Tibial nerve (tissue), 4 donors: ENCODE data around the gene NR2C1. TPM values are rescaled to one million over a fixed set of nuclear protein-coding genes. Genes with fewer than 3 reads are reported as not detected.

ENCODE experiments used
- DNase-seq, 2 donors: peaks; one replicate each; pipeline ENCODE4 v3.0.0-alpha.2; 2019; ENCODE audit warnings: low spot score in 2 of 2
- H3K27ac ChIP-seq, 4 donors: fragments of 200-600 bp; sonication (generic) in 3 of 4; one replicate each; pipeline ENCODE4 v1.5.1; 2017 to 2019; ENCODE audit warnings: mild to moderate bottlenecking in 1 of 4
- H3K27me3 ChIP-seq, 2 donors: fragments of 200-600 bp; sonication (generic) in 1 of 2; one replicate each; pipeline versions ENCODE4 v1.5.1 to v1.6.0; 2017 to 2019
- H3K36me3 ChIP-seq, 3 donors: fragments of 200-600 bp; sonication (generic); one replicate each; pipeline ENCODE4 v1.5.1; 2018 to 2019
- H3K4me1 ChIP-seq, 4 donors: fragments of 200-600 bp; sonication (generic) in 3 of 4; one replicate each; pipeline ENCODE4 v1.5.1; 2017 to 2019
- H3K4me3 ChIP-seq, 4 donors: fragments of 200-600 bp; sonication (generic) in 3 of 4; one replicate each; pipeline ENCODE4 v1.5.1; 2017 to 2019; ENCODE audit warnings: mild to moderate bottlenecking in 1 of 4, moderate library complexity in 1 of 4
- H3K9me3 ChIP-seq, 4 donors: fragments of 200-600 bp; sonication (generic) in 3 of 4; one replicate each; pipeline ENCODE4 v1.5.1; 2017 to 2019
- CTCF ChIP-seq, 5 experiments: fragments of 200-600 bp in 3 of 5; fragments of 450-650 bp in 2 of 5; sonication (generic) in 3 of 5; IDR thresholded peaks; one replicate each; pipeline ENCODE4 v1.5.1; 2016 to 2019; ENCODE audit warnings: antibody characterized with exemption in 5 of 5, mild to moderate bottlenecking in 3 of 5, moderate library complexity in 2 of 5
- EP300 ChIP-seq, 2 donors: sonication (generic); formaldehyde crosslinking; IDR thresholded peaks; one replicate each; pipeline ENCODE4 v1.6.1; 2017; ENCODE audit warnings: antibody characterized with exemption in 2 of 2, mild to moderate bottlenecking in 1 of 2
- POLR2A ChIP-seq, 2 donors: fragments of 450-650 bp; IDR thresholded peaks; one replicate each; pipeline ENCODE4 v1.6.1; 2017; ENCODE audit warnings: antibody characterized with exemption in 2 of 2, mild to moderate bottlenecking in 2 of 2, moderate library complexity in 2 of 2
- WGBS, 2 donors: methylation state at CpG; one replicate each; pipeline ENCODE4 v1.1.5; 2018; 5-methylcytosine and 5-hydroxymethylcytosine counted together
- total RNA-seq, 4 donors: library from RNA; depleted of rRNA; stranded (reverse); fragments of >200 nt; gene quantifications; one replicate each; pipeline ENCODE4 v1.1.0, GENCODE V29; 2016

NR2C1 gene
- total RNA-seq, 4 donors from 2014 or later, result 64.5 to 93.5 (median 75.2) TPM

- no peak for TF ChIP-seq EP300 (IDR thresholded peaks at IDR 0.05)
- no peak for TF ChIP-seq POLR2A (IDR thresholded peaks at IDR 0.05)
- TF ChIP-seq CTCF (IDR thresholded peaks at IDR 0.05), result no peak
- peaks cover 0 to 30% (median 0%) of the 10 kb centered on the region in 3 donors for H3K36me3 ChIP-seq
Measured at GRCh38 chr12:94971923-94972322, 101.5 kb downstream of the NR2C1 start.

GRCh38 chr12:94970560-94970959, 102.9 kb downstream of the NR2C1 start:
- Histone ChIP-seq H3K4me1 (no peaks in the 10 kb centered on the region), H3K4me3 (no peak overlapping the region), H3K27me3 (no peaks in the 10 kb centered on the region), H3K27ac (no peak overlapping the region), H3K9me3 (no peaks in the 10 kb centered on the region), H3K36me3 (peaks cover 0 to 30% (median 0%) of the 10 kb centered on the region in 3 donors)
- no peak for TF ChIP-seq POLR2A (IDR thresholded peaks at IDR 0.05)
- no peak for TF ChIP-seq CTCF (IDR thresholded peaks at IDR 0.05)
- TF ChIP-seq EP300 (IDR thresholded peaks at IDR 0.05), result no peak
- 97 to 100% methylated on average over 1 of the region's 1 CpG for WGBS, 2 donors
- DNase-seq, result no peak

More at GRCh38 chr12:94971923-94972322, 101.5 kb downstream of the NR2C1 start:
- no peak overlapping the region for H3K27ac ChIP-seq
- H3K27me3 ChIP-seq, result no peaks in the 10 kb centered on the region
- WGBS, 2 donors, result 93 to 100% methylated on average over 2 of the region's 2 CpGs
- H3K4me1 ChIP-seq, result no peaks in the 10 kb centered on the region
- no peak overlapping the region for H3K4me3 ChIP-seq
- no peak for DNase-seq
- H3K9me3 ChIP-seq, result no peaks in the 10 kb centered on the region

Other genes with a start within 250 kb of the NR2C1 start
- 10 to 100 TPM; 59.6 to 82.3 (median 68.8) TPM for gene NDUFA12, start 69.9 kb downstream of the NR2C1 start, total RNA-seq
- gene FGD6, start 143.8 kb upstream of the NR2C1 start, total RNA-seq, result 10 to 100 TPM in 3 of 4 donors, 1 to 10 TPM in 1; 9.2 to 13.4 (median 11.7) TPM
- gene VEZT, start 144.2 kb upstream of the NR2C1 start, total RNA-seq, result 100 to 1,000 TPM in 1 of 4 donors, 10 to 100 TPM in 3; 60.5 to 110 (median 73.5) TPM